ENCODE data around the gene SPAG8.

SPAG8 gene

GRCh38 chr9:35810122-35810521 lies 1.9 kb downstream of the SPAG8 start:
- no peak for DNase-seq (ENCODE audit: low read depth in 2 of 2)

GRCh38 chr9:35808433-35808832 lies 3.6 kb downstream of the SPAG8 start:
- no peak for DNase-seq (ENCODE audit: low read depth in 2 of 2)

- DNase-seq (ENCODE audit: low read depth in 2 of 2), result no peak
These were observed 6.0 kb downstream of the SPAG8 start for GRCh38 chr9:35806101-35806500.

GRCh38 chr9:35801328-35802128 lies 10.5 kb downstream of the SPAG8 start:
- no peak for DNase-seq (ENCODE audit: low read depth in 2 of 2)

- no peak for DNase-seq (ENCODE audit: low read depth in 2 of 2)
These were observed 11.5 kb downstream of the SPAG8 start for GRCh38 chr9:35800530-35800929.

- peak; percentile 20 to 25 for DNase-seq (ENCODE audit: low read depth in 2 of 2)
These were observed 13.2 kb downstream of the SPAG8 start for GRCh38 chr9:35798658-35799374.

- no peak for DNase-seq (ENCODE audit: low read depth in 2 of 2)
These were observed 14.6 kb downstream of the SPAG8 start for GRCh38 chr9:35797311-35798109.

- no peak for DNase-seq (ENCODE audit: low read depth in 2 of 2)
These were observed 16.4 kb downstream of the SPAG8 start for GRCh38 chr9:35795695-35796094.

- no peak for DNase-seq (ENCODE audit: low read depth in 2 of 2)
These were observed 18.6 kb downstream of the SPAG8 start for GRCh38 chr9:35793461-35793860.

GRCh38 chr9:35792826-35793225 lies 19.2 kb downstream of the SPAG8 start:
- no peak for DNase-seq (ENCODE audit: low read depth in 2 of 2)

- DNase-seq (ENCODE audit: low read depth in 2 of 2), result no peak
These were observed 19.8 kb downstream of the SPAG8 start for GRCh38 chr9:35792024-35792813.

- DNase-seq (ENCODE audit: low read depth in 2 of 2), result no peak
These were observed 20.7 kb downstream of the SPAG8 start, which contains the start of gene NPR2 for GRCh38 chr9:35791297-35791921. TSS of gene NPR2 (plus strand) at chr9:35791591. CDS start at chr9:35792409, 818 bp downstream.

- peak; percentile 14 to 24 for DNase-seq (ENCODE audit: low read depth in 2 of 2)
These were observed 21.4 kb downstream of the SPAG8 start for GRCh38 chr9:35790385-35791296.

GRCh38 chr9:35790025-35790384 lies 22.1 kb downstream of the SPAG8 start:
- no peak for DNase-seq (ENCODE audit: low read depth in 2 of 2)

GRCh38 chr9:35789541-35789940 lies 22.5 kb downstream of the SPAG8 start:
- no peak for DNase-seq (ENCODE audit: low read depth in 2 of 2)

GRCh38 chr9:35783418-35783817 lies 28.6 kb downstream of the SPAG8 start:
- no peak for DNase-seq (ENCODE audit: low read depth in 2 of 2)

- DNase-seq (ENCODE audit: low read depth in 2 of 2), result no peak
These were observed 31.0 kb downstream of the SPAG8 start for GRCh38 chr9:35781066-35781465.

GRCh38 chr9:35778496-35778895 lies 33.6 kb downstream of the SPAG8 start:
- DNase-seq (ENCODE audit: low read depth in 2 of 2), result no peak

- no peak for DNase-seq (ENCODE audit: low read depth in 2 of 2)
These were observed 36.0 kb downstream of the SPAG8 start for GRCh38 chr9:35776018-35776417.
